ENCODE data around the gene GRID2. TPM values are rescaled to one million over a fixed set of nuclear protein-coding genes. Genes with fewer than 3 reads are reported as not detected.
A peak's percentile ranks its signal among the peaks of the same experiment; 100 is the strongest.

GRID2 gene
- total RNA-seq, 1 donor: not detected

GRCh38 chr4:93770201-93770600 lies 1466.4 kb downstream of the GRID2 start:
- no peak overlapping the region for H3K4me2 ChIP-seq (ENCODE audit: insufficient read depth, low read length)
- H2AFZ ChIP-seq (ENCODE audit: low read length): no peak overlapping the region
- no peaks in the 10 kb centered on the region for H3K4me1 ChIP-seq (ENCODE audit: insufficient read depth, low read length)
- no peak overlapping the region for H3K4me3 ChIP-seq (ENCODE audit: insufficient read depth, low read length)
- H3K9me3 ChIP-seq (ENCODE audit: low read depth, low read length): no peaks in the 10 kb centered on the region
- no peak overlapping the region for H3K27ac ChIP-seq (ENCODE audit: low read depth, low read length)
- H4K20me1 ChIP-seq (ENCODE audit: insufficient read depth, low read length): no peaks in the 10 kb centered on the region
- DNase-seq (ENCODE audit: insufficient read length, low spot score, missing footprints): no peak
- H3K36me3 ChIP-seq (ENCODE audit: insufficient read depth, low read length): no peaks in the 10 kb centered on the region
- no peaks in the 10 kb centered on the region for H3K27me3 ChIP-seq (ENCODE audit: insufficient read depth, low read length)
- H3K79me2 ChIP-seq (ENCODE audit: insufficient read depth, low read length): no peaks in the 10 kb centered on the region
- no peak for TF ChIP-seq CTCF (IDR thresholded peaks at IDR 0.05; ENCODE audit: extremely low read depth, low read depth, low read length)

- Histone ChIP-seq H3K27me3 (ENCODE audit: insufficient read depth, low read length) (no peaks in the 10 kb centered on the region), H2AFZ (ENCODE audit: low read length) (no peak overlapping the region), H3K9me3 (ENCODE audit: low read depth, low read length) (no peaks in the 10 kb centered on the region), H3K79me2 (ENCODE audit: insufficient read depth, low read length) (no peaks in the 10 kb centered on the region), H4K20me1 (ENCODE audit: insufficient read depth, low read length) (no peaks in the 10 kb centered on the region), H3K4me2 (ENCODE audit: insufficient read depth, low read length) (peak overlapping the region; percentile 20), H3K27ac (ENCODE audit: low read depth, low read length) (no peak overlapping the region), H3K4me1 (ENCODE audit: insufficient read depth, low read length) (no peaks in the 10 kb centered on the region), H3K4me3 (ENCODE audit: insufficient read depth, low read length) (no peak overlapping the region), H3K36me3 (ENCODE audit: insufficient read depth, low read length) (no peaks in the 10 kb centered on the region)
- TF ChIP-seq CTCF (IDR thresholded peaks at IDR 0.05; ENCODE audit: extremely low read depth, low read depth, low read length): no peak
- no peak for DNase-seq (ENCODE audit: insufficient read length, low spot score, missing footprints)
These were observed 1468.1 kb downstream of the GRID2 start for GRCh38 chr4:93771640-93772411.

GRCh38 chr4:93772858-93773257 lies 1469.1 kb downstream of the GRID2 start:
- Histone ChIP-seq H2AFZ (ENCODE audit: low read length) (no peak overlapping the region), H3K27me3 (ENCODE audit: insufficient read depth, low read length) (no peaks in the 10 kb centered on the region), H3K4me1 (ENCODE audit: insufficient read depth, low read length) (no peaks in the 10 kb centered on the region), H4K20me1 (ENCODE audit: insufficient read depth, low read length) (no peaks in the 10 kb centered on the region), H3K36me3 (ENCODE audit: insufficient read depth, low read length) (no peaks in the 10 kb centered on the region), H3K9me3 (ENCODE audit: low read depth, low read length) (no peaks in the 10 kb centered on the region), H3K79me2 (ENCODE audit: insufficient read depth, low read length) (no peaks in the 10 kb centered on the region), H3K4me3 (ENCODE audit: insufficient read depth, low read length) (no peak overlapping the region), H3K4me2 (ENCODE audit: insufficient read depth, low read length) (no peak overlapping the region), H3K27ac (ENCODE audit: low read depth, low read length) (no peak overlapping the region)
- TF ChIP-seq CTCF (IDR thresholded peaks at IDR 0.05; ENCODE audit: extremely low read depth, low read depth, low read length): no peak
- no peak for DNase-seq (ENCODE audit: insufficient read length, low spot score, missing footprints)

- Histone ChIP-seq H3K79me2 (ENCODE audit: insufficient read depth, low read length) (no peaks in the 10 kb centered on the region), H3K27me3 (ENCODE audit: insufficient read depth, low read length) (no peaks in the 10 kb centered on the region), H3K4me2 (ENCODE audit: insufficient read depth, low read length) (no peak overlapping the region), H3K4me1 (ENCODE audit: insufficient read depth, low read length) (no peaks in the 10 kb centered on the region), H3K36me3 (ENCODE audit: insufficient read depth, low read length) (no peaks in the 10 kb centered on the region), H4K20me1 (ENCODE audit: insufficient read depth, low read length) (no peaks in the 10 kb centered on the region), H3K9me3 (ENCODE audit: low read depth, low read length) (no peaks in the 10 kb centered on the region), H3K27ac (ENCODE audit: low read depth, low read length) (no peak overlapping the region), H2AFZ (ENCODE audit: low read length) (no peak overlapping the region), H3K4me3 (ENCODE audit: insufficient read depth, low read length) (no peak overlapping the region)
- TF ChIP-seq CTCF (IDR thresholded peaks at IDR 0.05; ENCODE audit: extremely low read depth, low read depth, low read length): no peak
- DNase-seq (ENCODE audit: insufficient read length, low spot score, missing footprints): no peak
These were observed 1471.8 kb downstream of the GRID2 start for GRCh38 chr4:93775551-93775950.
